IMR-90 (cell line): ENCODE data around the gene ORAI3. TPM values are rescaled to one million over a fixed set of nuclear protein-coding genes. Genes with fewer than 3 reads are reported as not detected.

Source experiments
- ATAC-seq: fragments of 200-7000 bp; cut with Tn5 transposase; 2 replicates; pipeline ENCODE4 v1.9.1; 2020; ENCODE audit warnings: low read depth, mild to moderate bottlenecking, moderate library complexity
- BruUV-seq: library from RNA; stranded (reverse); fragments of 400-500 nt; replicated peaks from 2 replicates; lab custom pipeline; 2021; lab: Mats Ljungman, UMichigan
- CTCF ChIA-PET: fragments of 300-600 bp; formaldehyde crosslinking; extraction: SDS; loops from one replicate; lab custom pipeline; 2021; ENCODE audit warnings: antibody characterized with exemption; lab: Yijun Ruan, JAX
- POLR2A ChIA-PET: fragments of 300-600 bp; sonication (Branson Sonifier 250); formaldehyde crosslinking; loops from one replicate; lab custom pipeline; 2022; ENCODE audit warnings: antibody characterized with exemption; ENCODE audit not compliant: unreplicated experiment; lab: Charles Lee
- DNase-seq: peaks from one replicate; pipeline ENCODE4 v3.0.0; 2013
- H2AFZ ChIP-seq: replicated peaks from 2 replicates; pipeline ENCODE3; 2013; ENCODE audit warnings: low read length, mild to moderate bottlenecking; ENCODE audit not compliant: poor library complexity
- H2AK5ac ChIP-seq: 2 replicates; pipeline ENCODE4 v1.6.1; 2013; ENCODE audit warnings: low read depth, low read length, inconsistent platforms
- H2AK9ac ChIP-seq: replicated peaks from 2 replicates; pipeline ENCODE3; 2013; ENCODE audit warnings: mild to moderate bottlenecking, low read depth, low read length, moderate library complexity; ENCODE audit not compliant: poor library complexity
- H2BK120ac ChIP-seq: 2 replicates; pipeline ENCODE4 v1.6.1; 2013; ENCODE audit warnings: low read depth, low read length, inconsistent platforms
- H2BK15ac ChIP-seq: 3 replicates; pipeline ENCODE4 v1.6.1; 2013; ENCODE audit warnings: low read depth, low read length, inconsistent platforms
- H2BK20ac ChIP-seq: 2 replicates; pipeline ENCODE4 v1.6.1; 2013; ENCODE audit warnings: low read depth, mild to moderate bottlenecking, inconsistent platforms, low read length, moderate library complexity
- H2BK5ac ChIP-seq: 2 replicates; pipeline ENCODE4 v1.6.1; 2013; ENCODE audit warnings: mild to moderate bottlenecking, low read depth, low read length, inconsistent platforms; ENCODE audit not compliant: poor library complexity, severe bottlenecking
- H3K14ac ChIP-seq: replicated peaks from 2 replicates; pipeline ENCODE4 v1.6.1; 2013; ENCODE audit warnings: low read depth, low read length, inconsistent platforms
- H3K18ac ChIP-seq: 2 replicates; pipeline ENCODE4 v1.6.1; 2013; ENCODE audit warnings: low read depth, low read length, control low read depth
- H3K23ac ChIP-seq: 2 replicates; pipeline ENCODE4 v1.6.1; 2013; ENCODE audit warnings: low read depth, low read length, inconsistent platforms
- H3K27ac ChIP-seq: 2 replicates; pipeline ENCODE4 v1.5.1; 2013; ENCODE audit warnings: mild to moderate bottlenecking, control low read depth, low read length; ENCODE audit not compliant: insufficient read depth
- H3K27me3 ChIP-seq: 2 replicates; pipeline ENCODE4 v1.6.1; 2013; ENCODE audit warnings: low read length; ENCODE audit not compliant: control insufficient read depth, insufficient read depth
- H3K36me3 ChIP-seq: 2 replicates; pipeline ENCODE4 v1.6.1; 2013; ENCODE audit warnings: low read length, mixed read lengths; ENCODE audit not compliant: control insufficient read depth, insufficient read depth
- H3K4ac ChIP-seq: 2 replicates; pipeline ENCODE4 v1.6.1; 2013; ENCODE audit warnings: low read depth, low read length, inconsistent platforms
- H3K4me1 ChIP-seq: 2 replicates; pipeline ENCODE4 v1.6.1; 2013; ENCODE audit warnings: low read length, mixed read lengths; ENCODE audit not compliant: control insufficient read depth, insufficient read depth
- H3K4me2 ChIP-seq: 2 replicates; pipeline ENCODE4 v1.6.1; 2013; ENCODE audit warnings: low read depth, mild to moderate bottlenecking, control low read depth, low read length, moderate library complexity
- H3K4me3 ChIP-seq: 2 replicates; pipeline ENCODE4 v1.5.1; 2013; ENCODE audit warnings: low read depth, mild to moderate bottlenecking, control low read depth, low read length, moderate library complexity; ENCODE audit not compliant: insufficient read depth
- H3K56ac ChIP-seq: 2 replicates; pipeline ENCODE4 v1.6.1; 2013; ENCODE audit warnings: low read length, inconsistent platforms; ENCODE audit not compliant: insufficient read depth; ENCODE audit errors: extremely low read depth
- H3K79me1 ChIP-seq, 2 experiments: 2 replicates each; pipeline ENCODE4 v1.6.1; 2013; ENCODE audit warnings: low read length in 2 of 2, inconsistent platforms in 1 of 2, low read depth in 1 of 2
- H3K9ac ChIP-seq: 2 replicates; pipeline ENCODE4 v1.6.1; 2013; ENCODE audit warnings: low read depth, low read length, control low read depth
- H3K9me1 ChIP-seq: 2 replicates; pipeline ENCODE4 v1.6.1; 2013; ENCODE audit warnings: low read length, inconsistent platforms; ENCODE audit not compliant: insufficient read depth
- H3K9me3 ChIP-seq: 2 replicates; pipeline ENCODE4 v1.6.1; 2013; ENCODE audit warnings: low read length; ENCODE audit not compliant: control insufficient read depth, insufficient read depth
- H4K20me1 ChIP-seq: 2 replicates; pipeline ENCODE4 v1.6.1; 2013; ENCODE audit warnings: low read length, inconsistent platforms; ENCODE audit not compliant: insufficient read depth
- H4K5ac ChIP-seq: 2 replicates; pipeline ENCODE4 v1.6.1; 2013; ENCODE audit warnings: mild to moderate bottlenecking, low read depth, low read length, control low read depth
- H4K8ac ChIP-seq, 2 experiments: 2 replicates each; pipeline ENCODE4 v1.6.1; 2013; ENCODE audit warnings: low read depth in 2 of 2, low read length in 2 of 2, control low read depth in 1 of 2, inconsistent platforms in 1 of 2
- H4K91ac ChIP-seq: 2 replicates; pipeline ENCODE4 v1.6.1; 2013; ENCODE audit warnings: low read depth, low read length, inconsistent platforms; ENCODE audit not compliant: insufficient read depth
- BHLHE40 ChIP-seq: fragments of 150-350 bp; IDR thresholded peaks from 2 replicates; pipeline ENCODE4 v1.6.1; 2016; ENCODE audit warnings: mild to moderate bottlenecking, low read depth, low read length
- MAFK ChIP-seq: IDR thresholded peaks from 2 replicates; pipeline ENCODE4 v1.6.1; 2012; ENCODE audit warnings: low read depth, low read length, improper control_type of control experiment
- NFE2L2 ChIP-seq: fragments of 150-350 bp; IDR thresholded peaks from 2 replicates; pipeline ENCODE4 v1.6.1; 2016; ENCODE audit warnings: low read depth, mild to moderate bottlenecking, low read length
- POLR2A ChIP-seq: IDR thresholded peaks from 2 replicates; pipeline ENCODE4 v1.6.1; 2012; ENCODE audit warnings: mild to moderate bottlenecking, low read depth, low read length
- RAD21 ChIP-seq: IDR thresholded peaks from 2 replicates; pipeline ENCODE4 v1.6.1; 2012; ENCODE audit warnings: low read length, improper control_type of control experiment
- WGBS, 2 experiments: methylation state at CpG; one replicate each; pipeline versions ENCODE4 v1.1.5 to v1.1.7; 2013; ENCODE audit warnings: missing lambda C conversion rate in 2 of 2; ENCODE audit not compliant: insufficient read length in 1 of 2; ENCODE audit errors: extremely low coverage in 2 of 2; 5-methylcytosine and 5-hydroxymethylcytosine counted together
- dilution Hi-C: fragments of 300-500 bp; cut with HindIII; formaldehyde crosslinking; loops from one replicate; pipeline ENCODE4 v1.14.3; 2018; ENCODE audit warnings: low sequenced_read_pairs; ENCODE audit not compliant: unreplicated experiment
- in situ Hi-C: fragments of 300-500 bp; cut with MboI; formaldehyde crosslinking; loops from 3 replicates; pipeline ENCODE4 v1.14.3; 2019; ENCODE audit warnings: low sequenced_read_pairs, inconsistent platforms, mixed read lengths
- intact Hi-C: fragments of 100-400 bp; cut with micrococcal nuclease; formaldehyde crosslinking; loops from 2 replicates; pipeline ENCODE4 v1.10.0; 2022
- polyA plus RNA-seq, 3 experiments: library from polyadenylated mRNA; depleted of rRNA; stranded (reverse); fragments of >200 nt; gene quantifications; 2 replicates each; pipeline ENCODE4 v1.2.3, GENCODE V29; 2012; ENCODE audit warnings: low replicate concordance in 1 of 3
- total RNA-seq: library from RNA; depleted of rRNA; stranded (reverse); fragments of >200 nt; gene quantifications from 2 replicates; pipeline ENCODE4 v1.2.3, GENCODE V29; 2012
- TF ChIP-seq, protein P1 (sequence below): fragments of 150-350 bp; IDR thresholded peaks from 2 replicates; pipeline ENCODE4 v1.6.1; 2016; ENCODE audit warnings: low read depth, mild to moderate bottlenecking, low read length, moderate library complexity, borderline replicate concordance

ORAI3 gene
- total and polyA plus RNA-seq, 2 of the 4 experiments (the other 2 are of a cell fraction), result 6.8 to 16.9 TPM

DNA sequence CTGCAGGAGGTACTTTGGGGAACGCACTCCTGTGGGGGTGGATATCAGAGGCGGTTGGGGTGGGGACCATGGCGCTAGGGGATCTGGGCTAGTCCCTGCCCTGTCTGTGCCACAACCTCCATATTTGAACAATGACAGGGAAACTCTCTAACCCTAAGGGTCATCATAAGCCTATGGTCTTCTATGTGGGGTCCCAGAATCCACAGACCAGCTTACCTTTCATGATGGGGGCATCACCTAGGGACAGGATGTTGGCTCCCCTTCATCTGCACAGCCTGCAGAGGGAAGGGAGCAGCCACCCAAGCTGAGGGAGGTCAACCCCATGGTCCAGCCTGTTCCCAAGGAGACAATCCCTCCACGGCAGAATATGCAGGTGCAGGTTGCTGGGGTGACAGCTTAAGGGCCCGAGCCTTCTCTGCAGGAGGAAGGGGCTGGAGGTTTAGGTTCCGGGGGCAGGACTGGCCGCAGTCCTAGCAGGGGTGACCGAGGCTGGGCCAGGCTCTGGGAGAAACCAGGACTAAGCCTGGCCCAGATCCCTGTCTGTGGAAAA is 1.7 kb downstream of the ORAI3 start:
- Histone ChIP-seq H2AFZ (peak overlapping the region; percentile 75), H3K4me2 (peak overlapping the region; percentile 94), H3K9ac (no peak overlapping the region), H3K27ac (peak overlapping the region; percentile 21; the same call in 1 of the 2 replicates), H3K18ac (0 out of 2 replicates have a peak overlapping the region, but pooled peaks have one; percentile 2), H4K20me1 (peaks cover 10% of the 10 kb centered on the region), H3K27me3 (no peaks in the 10 kb centered on the region), H2BK5ac (peak overlapping the region; percentile 53), H2BK15ac (peak overlapping the region; percentile 44; the same call in 1 of the 3 replicates), H2AK9ac (peak overlapping the region; percentile 100), H3K79me1 (peaks cover 10 to 38% of the 10 kb centered on the region in 2 experiments; a peak in 3 of 4 replicates), H2AK5ac (peak overlapping the region; percentile 93), H4K91ac (no peak overlapping the region; the same call in 1 of the 2 replicates), H3K9me3 (no peaks in the 10 kb centered on the region), H3K56ac (no peak overlapping the region), H3K14ac (peak overlapping the region; percentile 35; the same call in 1 of the 2 replicates), H2BK120ac (no peak overlapping the region), H3K4ac (peak overlapping the region; percentile 97), H3K36me3 (peaks cover 12% of the 10 kb centered on the region; the same call in 1 of the 2 replicates), H4K5ac (peak overlapping the region; percentile 43), H2BK20ac (no peak overlapping the region), H4K8ac (peak overlapping the region in 1 of 2 experiments; percentile 89; a peak in 2 of 4 replicates), H3K4me1 (peaks cover 7% of the 10 kb centered on the region), H3K23ac (no peak overlapping the region), H3K4me3 (peak overlapping the region; percentile 79; the same call in 1 of the 2 replicates), H3K9me1 (peaks cover 11% of the 10 kb centered on the region; the same call in 1 of the 2 replicates)
- in situ Hi-C loops (no loop called here), dilution Hi-C loops (no loop called here), intact Hi-C loops (loop anchor here (5.0 to 10.0 kb wide), 3 partner anchors 124 to 914 kb away; partner anchors contain the start of genes ZNF646 and ZNF668)
- no peak for ATAC-seq
- 20% methylated on average over 1 of the region's 8 CpGs; no CpG with 5 or more reads in 1 of the 2 experiments for WGBS, 2 experiments
- ChIA-PET POLR2A (interaction anchor here (0.5 kb wide), 1 partner anchor 192 kb away, joined by 6 read pairs; no protein-coding TSS in a partner anchor), CTCF (no interaction called here)
- DNase-seq, result no peak
- no peak for TF ChIP-seq NFE2L2
- no peak for TF ChIP-seq POLR2A
- TF ChIP-seq BHLHE40, result no peak
- TF ChIP-seq, protein P1, sequence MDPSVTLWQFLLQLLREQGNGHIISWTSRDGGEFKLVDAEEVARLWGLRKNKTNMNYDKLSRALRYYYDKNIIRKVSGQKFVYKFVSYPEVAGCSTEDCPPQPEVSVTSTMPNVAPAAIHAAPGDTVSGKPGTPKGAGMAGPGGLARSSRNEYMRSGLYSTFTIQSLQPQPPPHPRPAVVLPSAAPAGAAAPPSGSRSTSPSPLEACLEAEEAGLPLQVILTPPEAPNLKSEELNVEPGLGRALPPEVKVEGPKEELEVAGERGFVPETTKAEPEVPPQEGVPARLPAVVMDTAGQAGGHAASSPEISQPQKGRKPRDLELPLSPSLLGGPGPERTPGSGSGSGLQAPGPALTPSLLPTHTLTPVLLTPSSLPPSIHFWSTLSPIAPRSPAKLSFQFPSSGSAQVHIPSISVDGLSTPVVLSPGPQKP, result no peak
- TF ChIP-seq RAD21, result no peak
- TF ChIP-seq MAFK, result no peak
- BruUV-seq, result no TSS peak
